Mucosa of descending colon (tissue), 3 donors: ENCODE measurements around the gene PRRT2. TPM values are rescaled to one million over a fixed set of nuclear protein-coding genes. Genes with fewer than 3 reads are reported as not detected.
A peak's percentile ranks its signal among the peaks of the same experiment; 100 is the strongest.

ENCODE experiments used
- ATAC-seq: fragments of 200-7000 bp; cut with Tn5 transposase; one replicate; pipeline ENCODE4 v1.9.1; 2020; ENCODE audit warnings: mild to moderate bottlenecking, moderate library complexity
- DNase-seq, 3 donors: peaks; one replicate each; pipeline ENCODE4 v3.0.0-alpha.2; 2020
- H3K36me3 ChIP-seq: fragments of 200-600 bp; one replicate; pipeline ENCODE4 v1.8.0; 2021; ENCODE audit warnings: low read depth, mild to moderate bottlenecking
- H3K4me1 ChIP-seq: fragments of 200-600 bp; one replicate; pipeline ENCODE4 v1.8.0; 2021; ENCODE audit warnings: low read depth, mild to moderate bottlenecking
- H3K4me3 ChIP-seq: fragments of 200-600 bp; one replicate; pipeline ENCODE4 v1.8.0; 2021; ENCODE audit warnings: mild to moderate bottlenecking
- H3K9me3 ChIP-seq: fragments of 200-600 bp; one replicate; pipeline ENCODE4 v1.8.0; 2021; ENCODE audit warnings: mild to moderate bottlenecking
- intact Hi-C, 2 donors: fragments of 100-400 bp; cut with DNase I in 1 of 2; cut with micrococcal nuclease in 1 of 2; formaldehyde crosslinking; loops; one replicate each; pipeline versions ENCODE4 v1.11.0 to v1.11.1; 2022; cut with DNase I, micrococcal nuclease
- total RNA-seq, 3 donors: library from RNA; stranded (reverse); fragmentation: NEBNext Ultra II Directional in 2 of 3; extraction: Animal tissue kit (Norgen Biotek cat#: 25700) in 2 of 3; gene quantifications; one replicate each; pipeline versions ENCODE4 v1.2.1 to v1.2.4, GENCODE V29; 2021 to 2023
- TF ChIP-seq, protein P1 (sequence below): fragments of 200-600 bp; IDR thresholded peaks from one replicate; pipeline ENCODE4 v1.8.0; 2022; ENCODE audit warnings: antibody characterized with exemption, mild to moderate bottlenecking
- donor health status: DM: no; HTN: no; CAD: no; lungs with moderate emphysema.
- donor health status: DM: no; HTN: no; CAD: no.
- donor health status: DM: no; HTN: yes; CAD: no.

PRRT2 gene
- total RNA-seq, 3 donors from 2014 or later = 0.81 to 15.2 (median 0.94) TPM

DNA sequence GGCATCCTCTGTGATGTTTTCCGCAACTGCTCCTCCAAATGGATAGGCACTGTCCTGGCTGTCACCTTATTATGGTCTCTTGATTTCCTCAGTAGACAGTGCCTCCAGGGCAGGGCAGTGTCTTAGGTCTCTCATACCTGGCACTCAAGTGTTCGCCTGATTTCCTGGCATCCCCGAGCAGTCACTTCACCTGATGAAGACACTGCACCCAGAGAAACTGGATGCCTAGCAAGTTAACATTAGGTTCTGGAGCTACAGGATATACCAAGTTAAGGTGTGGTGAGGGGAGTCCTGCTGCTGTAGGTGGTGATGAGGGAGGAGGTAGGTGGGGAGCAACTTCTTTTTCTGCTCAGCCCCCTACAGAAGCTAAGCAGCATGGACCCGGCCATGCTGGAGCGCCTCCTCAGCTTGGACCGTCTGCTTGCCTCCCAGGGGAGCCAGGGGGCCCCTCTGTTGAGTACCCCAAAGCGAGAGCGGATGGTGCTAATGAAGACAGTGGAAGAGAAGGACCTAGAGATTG is 9.5 kb upstream of the PRRT2 start:
- Histone ChIP-seq H3K9me3 (no peaks in the 10 kb centered on the region), H3K4me1 (peaks cover 8% of the 10 kb centered on the region), H3K4me3 (no peak overlapping the region), H3K36me3 (peaks cover 9% of the 10 kb centered on the region)
- TF ChIP-seq, protein P1, sequence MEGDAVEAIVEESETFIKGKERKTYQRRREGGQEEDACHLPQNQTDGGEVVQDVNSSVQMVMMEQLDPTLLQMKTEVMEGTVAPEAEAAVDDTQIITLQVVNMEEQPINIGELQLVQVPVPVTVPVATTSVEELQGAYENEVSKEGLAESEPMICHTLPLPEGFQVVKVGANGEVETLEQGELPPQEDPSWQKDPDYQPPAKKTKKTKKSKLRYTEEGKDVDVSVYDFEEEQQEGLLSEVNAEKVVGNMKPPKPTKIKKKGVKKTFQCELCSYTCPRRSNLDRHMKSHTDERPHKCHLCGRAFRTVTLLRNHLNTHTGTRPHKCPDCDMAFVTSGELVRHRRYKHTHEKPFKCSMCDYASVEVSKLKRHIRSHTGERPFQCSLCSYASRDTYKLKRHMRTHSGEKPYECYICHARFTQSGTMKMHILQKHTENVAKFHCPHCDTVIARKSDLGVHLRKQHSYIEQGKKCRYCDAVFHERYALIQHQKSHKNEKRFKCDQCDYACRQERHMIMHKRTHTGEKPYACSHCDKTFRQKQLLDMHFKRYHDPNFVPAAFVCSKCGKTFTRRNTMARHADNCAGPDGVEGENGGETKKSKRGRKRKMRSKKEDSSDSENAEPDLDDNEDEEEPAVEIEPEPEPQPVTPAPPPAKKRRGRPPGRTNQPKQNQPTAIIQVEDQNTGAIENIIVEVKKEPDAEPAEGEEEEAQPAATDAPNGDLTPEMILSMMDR = no peak
- intact Hi-C loops = no loop called here
- DNase-seq = no peak
- no peak for ATAC-seq

DNA sequence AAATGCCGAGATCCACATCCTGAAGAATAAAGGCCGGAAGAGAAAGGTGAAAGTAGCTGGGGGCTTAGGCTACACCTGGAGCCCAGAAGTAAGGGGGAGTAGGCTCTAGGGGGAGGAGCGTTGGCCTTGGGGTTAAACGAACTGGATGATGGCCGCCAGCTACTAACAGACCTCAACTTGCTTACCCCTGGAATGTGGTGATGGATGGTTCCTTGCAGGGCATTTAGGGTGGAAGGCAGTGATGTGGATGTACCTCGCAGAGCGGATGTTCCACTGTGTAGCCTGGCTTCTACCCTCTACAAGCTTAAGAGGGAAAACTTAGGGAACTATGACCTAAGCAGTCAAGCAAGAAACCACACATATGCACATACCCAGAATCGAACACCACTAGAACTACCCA is 8.0 kb upstream of the PRRT2 start:
- intact Hi-C loops = no loop called here
- peaks cover 9% of the 10 kb centered on the region for H3K36me3 ChIP-seq
- TF ChIP-seq, protein P1 = no peak
- DNase-seq (peak in 1 of 3 donors; percentile 27), ATAC-seq (no peak)
- H3K9me3 ChIP-seq = no peaks in the 10 kb centered on the region
- peaks cover 18% of the 10 kb centered on the region for H3K4me1 ChIP-seq
- no peak overlapping the region for H3K4me3 ChIP-seq

DNA sequence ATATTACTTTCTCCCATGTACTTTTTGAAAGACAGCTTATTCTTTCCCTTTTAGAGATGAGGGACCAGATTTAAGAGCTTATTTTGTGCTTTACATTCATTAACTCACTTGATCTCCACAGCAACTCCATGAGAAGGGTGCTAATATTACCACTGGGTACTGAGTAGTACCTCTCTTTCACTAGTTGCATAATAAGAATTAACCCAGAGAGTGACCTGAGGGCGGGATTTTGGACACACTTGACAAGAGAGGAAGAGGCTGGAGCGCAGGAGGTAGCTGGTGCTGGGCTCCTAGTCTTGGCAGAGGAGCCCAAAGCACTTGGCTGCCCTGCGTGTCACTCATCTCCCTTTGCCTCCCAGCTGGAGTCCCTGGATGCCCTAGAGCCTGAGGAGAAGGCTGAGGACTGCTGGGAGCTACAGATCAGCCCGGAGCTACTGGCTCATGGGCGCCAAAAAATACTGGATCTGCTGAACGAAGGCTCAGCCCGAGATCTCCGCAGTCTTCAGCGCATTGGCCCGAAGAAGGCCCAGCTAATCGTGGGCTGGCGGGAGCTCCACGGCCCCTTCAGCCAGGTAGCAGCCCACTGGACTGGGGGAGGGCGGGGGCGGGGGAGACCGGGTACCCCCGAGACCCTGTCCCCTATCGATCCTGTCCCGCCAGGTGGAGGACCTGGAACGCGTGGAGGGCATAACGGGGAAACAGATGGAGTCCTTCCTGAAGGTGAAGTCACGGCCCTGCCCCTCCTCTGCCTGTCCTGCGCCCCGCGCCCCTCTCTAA is 7.3 kb upstream of the PRRT2 start:
- intact Hi-C loops = no loop called here
- ATAC-seq (no peak), DNase-seq (peak in 2 of 3 donors; percentile 59 to 69)
- Histone ChIP-seq H3K4me3 (peak overlapping the region; percentile 65), H3K9me3 (no peaks in the 10 kb centered on the region), H3K4me1 (peaks cover 24% of the 10 kb centered on the region), H3K36me3 (peaks cover 7% of the 10 kb centered on the region)
- TF ChIP-seq, protein P1 = no peak

DNA sequence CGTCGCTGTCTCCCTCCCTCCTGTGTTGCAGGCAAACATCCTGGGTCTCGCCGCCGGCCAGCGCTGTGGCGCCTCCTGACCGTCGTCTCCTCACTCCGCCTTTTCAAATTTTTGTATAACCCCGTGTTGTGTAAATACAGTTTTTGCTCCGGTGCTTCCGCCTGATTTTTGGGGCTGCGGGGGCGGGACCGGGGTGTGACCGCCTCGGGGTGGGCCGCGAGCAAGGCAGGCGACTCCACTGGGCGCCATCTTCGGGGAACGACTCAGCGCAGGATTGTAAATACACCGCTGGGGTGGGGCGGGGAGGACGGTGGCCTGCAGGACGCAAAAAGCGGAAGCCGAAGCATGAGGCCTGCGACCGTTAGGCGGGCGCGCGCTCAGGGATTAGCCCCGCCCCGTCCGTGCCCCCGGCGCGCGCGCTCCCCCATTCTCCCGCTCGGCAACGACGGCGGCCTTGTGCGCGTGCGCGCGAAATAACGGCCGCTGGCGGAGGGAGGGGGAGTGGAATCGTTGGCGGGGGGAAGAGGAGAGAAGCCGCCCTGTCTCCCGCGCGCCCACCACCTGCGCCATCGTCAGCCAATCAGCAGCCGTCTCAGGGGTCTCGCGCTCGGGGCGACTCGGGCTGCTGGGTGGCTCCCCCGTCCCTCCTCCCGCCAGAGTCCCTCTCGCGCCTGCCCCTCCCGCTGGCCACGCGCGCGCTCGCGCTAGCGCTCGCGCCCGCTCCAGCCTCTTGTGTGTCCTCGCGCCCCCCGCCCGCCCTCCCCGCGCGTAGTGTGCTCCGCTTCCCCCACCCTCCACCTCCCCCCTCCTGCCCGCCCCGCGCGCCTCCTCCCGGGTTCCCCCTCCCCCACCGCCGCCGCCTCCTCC is 6.5 kb upstream of the PRRT2 start:
- H3K4me1 ChIP-seq = peaks cover 33% of the 10 kb centered on the region
- DNase-seq = peak; percentile 98 to 99 (median 99)
- peak overlapping the region; percentile 65 for H3K4me3 ChIP-seq
- H3K9me3 ChIP-seq = no peaks in the 10 kb centered on the region
- TF ChIP-seq, protein P1 = no peak
- no peaks in the 10 kb centered on the region for H3K36me3 ChIP-seq
- intact Hi-C loops = no loop called here
- ATAC-seq = peak; percentile 85

DNA sequence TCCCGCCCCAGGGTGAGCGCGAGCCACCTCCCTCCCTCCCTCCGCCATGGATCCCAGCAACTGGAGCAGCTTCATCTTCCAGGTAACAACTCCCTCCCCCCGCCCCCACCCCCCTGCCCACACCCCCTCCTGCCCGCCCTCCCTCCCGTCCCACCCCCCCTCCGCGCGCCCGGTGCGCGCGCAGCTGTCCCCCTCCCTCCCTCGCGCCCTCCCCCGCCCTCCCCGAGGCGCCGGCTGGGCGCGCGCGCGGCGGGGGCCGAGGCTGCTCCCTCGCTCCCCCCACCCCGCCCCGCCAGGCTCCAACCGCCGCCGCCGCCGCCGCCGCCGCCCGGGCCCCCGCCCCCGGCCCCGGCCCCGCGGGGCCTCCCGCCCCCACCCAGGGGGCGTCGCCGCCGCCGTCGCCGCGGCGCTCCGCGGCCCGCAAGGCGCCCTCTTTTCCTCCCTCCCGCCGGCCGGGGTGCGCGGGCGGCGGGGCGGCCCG is 5.9 kb upstream of the PRRT2 start, which contains the start of gene MAZ:
Gene MAZ, plus strand, starts transcription at position 431 of the 481 bp plus-strand sequence. CDS start 173 bp downstream, outside the sequence.
- no peak for DNase-seq
- intact Hi-C loops = no loop called here
- peaks cover 39% of the 10 kb centered on the region for H3K4me1 ChIP-seq
- H3K36me3 ChIP-seq = no peaks in the 10 kb centered on the region
- TF ChIP-seq, protein P1 = no peak
- peak; percentile 17 for ATAC-seq
- H3K9me3 ChIP-seq = no peaks in the 10 kb centered on the region
- H3K4me3 ChIP-seq = peak within 1 kb of the TSS; percentile 65
